Bronchial epithelial cell (primary cell): ENCODE data around the gene ACOXL. TPM values are rescaled to one million over a fixed set of nuclear protein-coding genes. Genes with fewer than 3 reads are reported as not detected.

Experiments
- DNase-seq: peaks from one replicate; pipeline ENCODE4 v3.0.0-alpha.2; 2010; ENCODE audit warnings: low read depth
- FAIRE-seq: peaks from 2 replicates; lab custom pipeline; 2011; peaks lifted over from hg19 to GRCh38; lab: Jason Lieb, UNC
- H3K27me3 ChIP-seq: 2 replicates; pipeline ENCODE4 v1.5.1; 2011; ENCODE audit warnings: low read length; ENCODE audit not compliant: control insufficient read depth, insufficient read depth
- H3K36me3 ChIP-seq: 2 replicates; pipeline ENCODE4 v1.5.1; 2011; ENCODE audit warnings: low read length; ENCODE audit not compliant: control insufficient read depth, insufficient read depth
- H3K4me3 ChIP-seq: 2 replicates; pipeline ENCODE4 v1.5.1; 2011; ENCODE audit warnings: mild to moderate bottlenecking, low read depth, low read length, control low read depth
- total RNA-seq: library from RNA; depleted of rRNA; stranded (reverse); fragments of >200 nt; gene quantifications from 2 replicates; pipeline ENCODE4 v1.2.1, GENCODE V29; 2014
- TF ChIP-seq, protein P1 (sequence below): IDR thresholded peaks from 2 replicates; pipeline ENCODE4 v1.5.1; 2011; ENCODE audit warnings: mild to moderate bottlenecking, moderate library complexity, low read length, control low read depth, inconsistent platforms; ENCODE audit not compliant: insufficient read depth, severe bottlenecking

The ACOXL gene
- total RNA-seq, 1 donor from 2014 or later: not detected

DNA sequence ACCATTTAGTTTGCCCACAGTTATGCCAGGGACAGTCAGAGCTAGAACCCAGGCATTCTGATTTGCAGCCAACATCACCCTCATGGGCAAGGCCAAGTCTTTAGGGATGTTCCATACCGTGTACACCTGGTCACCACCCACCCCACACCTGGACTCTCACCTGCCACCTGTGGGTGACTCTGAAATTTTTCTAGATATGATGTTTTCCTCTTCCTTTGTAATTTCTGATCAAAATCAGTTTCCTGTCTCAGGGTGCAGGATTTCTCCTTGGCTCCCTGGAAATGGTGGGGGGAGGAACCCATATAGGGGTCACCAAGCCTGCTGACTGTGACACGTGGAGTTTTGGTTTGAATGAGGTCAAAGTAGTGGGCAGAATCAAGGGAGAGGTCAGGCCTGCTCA lies 138.2 kb downstream of the ACOXL start:
- TF ChIP-seq, protein P1, sequence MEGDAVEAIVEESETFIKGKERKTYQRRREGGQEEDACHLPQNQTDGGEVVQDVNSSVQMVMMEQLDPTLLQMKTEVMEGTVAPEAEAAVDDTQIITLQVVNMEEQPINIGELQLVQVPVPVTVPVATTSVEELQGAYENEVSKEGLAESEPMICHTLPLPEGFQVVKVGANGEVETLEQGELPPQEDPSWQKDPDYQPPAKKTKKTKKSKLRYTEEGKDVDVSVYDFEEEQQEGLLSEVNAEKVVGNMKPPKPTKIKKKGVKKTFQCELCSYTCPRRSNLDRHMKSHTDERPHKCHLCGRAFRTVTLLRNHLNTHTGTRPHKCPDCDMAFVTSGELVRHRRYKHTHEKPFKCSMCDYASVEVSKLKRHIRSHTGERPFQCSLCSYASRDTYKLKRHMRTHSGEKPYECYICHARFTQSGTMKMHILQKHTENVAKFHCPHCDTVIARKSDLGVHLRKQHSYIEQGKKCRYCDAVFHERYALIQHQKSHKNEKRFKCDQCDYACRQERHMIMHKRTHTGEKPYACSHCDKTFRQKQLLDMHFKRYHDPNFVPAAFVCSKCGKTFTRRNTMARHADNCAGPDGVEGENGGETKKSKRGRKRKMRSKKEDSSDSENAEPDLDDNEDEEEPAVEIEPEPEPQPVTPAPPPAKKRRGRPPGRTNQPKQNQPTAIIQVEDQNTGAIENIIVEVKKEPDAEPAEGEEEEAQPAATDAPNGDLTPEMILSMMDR: no peak
- FAIRE-seq (no peak), DNase-seq (no peak)
- no peaks in the 10 kb centered on the region for H3K36me3 ChIP-seq
- no peak overlapping the region for H3K4me3 ChIP-seq
- H3K27me3 ChIP-seq: no peaks in the 10 kb centered on the region

DNA sequence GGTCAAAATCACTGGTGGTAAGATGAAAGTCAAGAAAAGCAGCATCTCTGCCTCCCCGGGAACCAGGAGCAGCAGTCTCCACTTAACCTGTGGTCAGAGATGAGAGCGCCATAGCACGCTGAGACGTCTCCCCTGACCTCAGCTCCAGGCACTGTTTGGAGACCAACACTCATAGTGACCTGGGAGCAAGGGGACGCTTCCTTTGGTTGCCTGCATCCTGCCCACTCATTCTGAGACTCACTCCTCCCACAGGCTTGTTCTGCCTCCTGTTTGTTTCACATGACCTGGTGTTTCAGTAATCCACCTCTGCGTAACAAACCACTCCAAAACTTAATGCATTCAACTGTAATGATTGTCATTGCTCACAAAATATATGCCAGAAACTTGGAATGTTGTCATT lies 139.3 kb downstream of the ACOXL start:
- TF ChIP-seq, protein P1: no peak
- DNase-seq: no peak
- H3K36me3 ChIP-seq: no peaks in the 10 kb centered on the region
- no peak for FAIRE-seq
- H3K4me3 ChIP-seq: no peak overlapping the region
- H3K27me3 ChIP-seq: no peaks in the 10 kb centered on the region

DNA sequence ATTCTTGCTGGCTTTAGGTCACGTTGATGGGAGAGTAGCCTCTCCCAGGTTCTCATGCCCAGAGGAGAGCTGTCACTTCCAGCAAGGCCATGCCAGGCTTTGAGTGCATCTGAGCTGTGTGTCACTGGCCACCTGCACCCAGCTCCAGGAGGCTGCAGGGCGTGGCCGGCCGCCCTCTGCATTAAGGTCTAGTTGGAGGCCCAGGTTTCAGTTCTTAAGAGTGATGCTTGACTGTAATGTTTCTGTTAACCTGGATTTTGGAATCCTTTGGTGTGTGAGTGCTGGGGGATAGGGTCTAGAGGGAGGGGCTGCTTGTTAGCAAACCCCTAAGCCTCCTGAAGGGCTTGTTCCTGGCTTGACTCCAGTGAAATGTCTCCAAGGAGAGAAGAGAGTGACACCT lies 140.1 kb downstream of the ACOXL start:
- H3K36me3 ChIP-seq: no peaks in the 10 kb centered on the region
- TF ChIP-seq, protein P1: no peak
- H3K27me3 ChIP-seq: no peaks in the 10 kb centered on the region
- DNase-seq: no peak
- no peak overlapping the region for H3K4me3 ChIP-seq
- FAIRE-seq: no peak

DNA sequence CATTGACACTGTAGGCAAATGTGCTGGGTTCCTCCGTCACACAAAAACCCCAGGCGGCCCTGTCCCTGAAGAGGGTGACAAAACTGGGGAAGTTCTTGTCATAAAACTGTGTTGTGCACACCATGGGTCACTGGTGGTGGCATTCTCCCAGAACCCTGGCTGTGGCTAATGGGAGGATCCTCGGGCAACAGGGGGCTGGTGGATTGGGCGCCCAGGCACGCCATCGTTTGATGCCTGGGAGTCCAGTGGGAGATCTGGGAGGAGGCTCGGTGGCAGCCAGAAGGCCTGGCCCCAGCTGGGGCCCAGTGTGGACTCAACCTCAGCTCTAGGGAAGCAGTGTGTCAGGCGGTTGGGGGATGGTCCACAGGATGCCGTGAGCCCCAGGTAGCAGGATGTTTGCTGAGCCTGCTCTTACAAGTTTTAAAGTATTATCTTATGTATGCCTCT lies 140.7 kb downstream of the ACOXL start:
- TF ChIP-seq, protein P1: no peak
- DNase-seq (peak; percentile 42), FAIRE-seq (no peak)

DNA sequence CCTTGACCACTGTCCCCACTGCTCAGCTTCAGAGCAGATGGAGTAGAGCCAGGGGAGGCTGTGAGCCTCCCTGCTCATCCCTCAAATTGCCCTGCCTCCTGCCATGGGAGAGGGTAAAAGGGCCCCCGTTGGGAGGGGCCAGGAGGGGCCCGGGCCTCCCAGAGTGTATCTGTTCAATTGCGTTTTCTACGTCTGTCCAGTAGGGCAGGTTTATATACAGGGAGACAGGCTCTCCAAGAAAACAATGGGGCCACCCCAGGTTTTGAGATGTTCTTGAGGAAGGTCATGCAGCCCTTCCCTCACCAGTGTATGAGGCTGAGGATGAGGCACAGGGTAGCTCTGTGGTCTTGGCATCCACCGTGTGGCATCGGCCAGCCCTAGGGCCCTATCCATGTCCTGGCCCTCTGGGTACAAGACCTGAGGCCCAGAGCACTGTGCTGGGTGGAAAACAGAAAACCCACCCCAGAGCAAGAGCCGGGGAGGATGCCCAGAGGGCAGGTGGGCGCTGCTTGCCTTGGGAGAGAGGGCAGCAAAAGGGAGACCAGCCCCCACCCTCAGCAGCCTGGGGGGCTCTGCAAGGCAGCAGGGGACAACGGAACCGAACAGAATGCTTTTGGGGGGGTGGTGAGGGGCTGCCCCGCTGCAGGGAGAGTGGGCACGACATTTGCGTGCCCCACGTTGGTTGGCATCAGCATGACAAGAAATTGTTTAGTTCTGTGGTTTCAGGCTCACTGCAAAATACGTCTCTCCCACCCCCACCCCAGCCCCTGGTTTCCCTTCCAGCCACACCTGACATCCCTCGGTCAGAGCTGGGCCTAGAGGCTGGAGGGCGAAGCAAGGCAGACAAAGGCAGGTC lies 141.5 kb downstream of the ACOXL start:
- Histone ChIP-seq H3K4me3 (no peak overlapping the region), H3K36me3 (no peaks in the 10 kb centered on the region), H3K27me3 (no peaks in the 10 kb centered on the region)
- FAIRE-seq (no peak), DNase-seq (no peak)
- TF ChIP-seq, protein P1: no peak

More for the DNA sequence above, 140.7 kb downstream of the ACOXL start:
- Histone ChIP-seq H3K27me3 (no peaks in the 10 kb centered on the region), H3K36me3 (no peaks in the 10 kb centered on the region), H3K4me3 (no peak overlapping the region)
